Heart left ventricle (tissue), 13 donors: ENCODE data around the gene RBMS3.

Source experiments
- CTCF ChIP-seq, 12 donors: fragments of 200-600 bp; sonication (generic) in 4 of 12; IDR thresholded peaks; one replicate each; pipeline versions ENCODE4 v1.5.0 to v1.8.0; 2018 to 2022; ENCODE audit warnings: antibody characterized with exemption in 12 of 12, mild to moderate bottlenecking in 5 of 12
- POLR2A ChIP-seq, 2 donors: fragments of 450-650 bp; IDR thresholded peaks; one replicate each; pipeline ENCODE4 v1.6.1; 2017; ENCODE audit warnings: antibody characterized with exemption in 2 of 2, mild to moderate bottlenecking in 2 of 2, moderate library complexity in 2 of 2
- donor health status: ischemic (EF 13 %, LVEDD 7.1; RV severe dilation, severe dysfunction).
- donor health status: DM: no; HTN: yes; CAD: no.
- donor health status: DM: no; HTN: no; CAD: no.
- donor health status: ischemic (EF 25% LVEDD 6.9; RV normal size, moderate dysfunction).
- donor health status: ischemic (EF 25% LVEDD 5.7; RV mildly dilated, moderate dysfunction).
- donor health status: ischemic (EF 35%, LVEDD 5.7; RV mildly dilated, moderate dysfunction).
- donor health status: nonischemic (EF 11% LVEDD 7.7; RV severe dilation, severe dysfunction).
- donor health status: DM: yes; HTN: yes; CAD: no.
- donor health status: PGD.
- donor health status: ischemic (EF 29% LVEDD 5.4; RV normal size, mild dysfunction).
- donor health status: nonischemic (EF 23%, LVEDD 6.1; RV moderate dilation, normal function).

- no peak for TF ChIP-seq CTCF (IDR thresholded peaks at IDR 0.05)
- no peak for TF ChIP-seq POLR2A (IDR thresholded peaks at IDR 0.05)
Observed at GRCh38 chr3:29829340-29829739, 548.5 kb downstream of the RBMS3 start.
